MM.1S (cell line): Measurements from ENCODE around the gene TNK1.

ENCODE experiments used
- DNase-seq: peaks from one replicate; pipeline ENCODE4 v3.0.0-alpha.2; 2015
- H2AFZ ChIP-seq: fragments of 300-600 bp; sonication (generic); 2 replicates; pipeline ENCODE4 v1.6.0; 2016; ENCODE audit warnings: antibody characterized with exemption, low read length
- H3F3A ChIP-seq: fragments of 300-600 bp; sonication (generic); 2 replicates; pipeline ENCODE4 v1.6.1; 2016; ENCODE audit warnings: mild to moderate bottlenecking, antibody characterized with exemption, low read length, moderate library complexity, mixed read lengths; ENCODE audit not compliant: insufficient read depth
- H3K27ac ChIP-seq: fragments of 300-600 bp; sonication (generic); 2 replicates; pipeline ENCODE4 v1.5.1; 2016; ENCODE audit warnings: mild to moderate bottlenecking, low read length
- H3K27me3 ChIP-seq: fragments of 300-600 bp; sonication (generic); replicated peaks from 2 replicates; pipeline ENCODE4 v1.6.0; 2016; ENCODE audit warnings: low read length; ENCODE audit not compliant: insufficient read depth
- H3K36me3 ChIP-seq: fragments of 300-600 bp; sonication (generic); replicated peaks from 2 replicates; pipeline ENCODE4 v1.6.1; 2016; ENCODE audit warnings: mild to moderate bottlenecking, low read length, mixed read lengths; ENCODE audit not compliant: insufficient read depth
- H3K4me1 ChIP-seq: fragments of 300-600 bp; sonication (generic); 2 replicates; pipeline ENCODE4 v1.6.1; 2016; ENCODE audit warnings: low read length, mixed read lengths
- H3K4me2 ChIP-seq: fragments of 300-600 bp; sonication (generic); 2 replicates; pipeline ENCODE4 v1.6.0; 2016; ENCODE audit warnings: low read depth, low read length
- H3K4me3 ChIP-seq: fragments of 300-600 bp; sonication (generic); 2 replicates; pipeline ENCODE4 v1.5.1; 2016; ENCODE audit warnings: low read length, mixed read lengths
- H3K79me2 ChIP-seq: fragments of 300-600 bp; sonication (generic); 2 replicates; pipeline ENCODE4 v1.6.1; 2016; ENCODE audit warnings: mixed run types, low read length, mixed read lengths
- H3K9ac ChIP-seq: fragments of 300-600 bp; sonication (generic); 2 replicates; pipeline ENCODE4 v1.6.1; 2016; ENCODE audit warnings: low read length, mixed read lengths
- H3K9me2 ChIP-seq: fragments of 300-600 bp; sonication (generic); replicated peaks from 2 replicates; pipeline ENCODE4 v1.6.1; 2016; ENCODE audit warnings: mild to moderate bottlenecking, low read length, mixed read lengths; ENCODE audit not compliant: insufficient read depth
- H3K9me3 ChIP-seq: fragments of 300-600 bp; sonication (generic); replicated peaks from 2 replicates; pipeline ENCODE4 v1.6.1; 2016; ENCODE audit warnings: mild to moderate bottlenecking, low read length, mixed read lengths; ENCODE audit not compliant: insufficient read depth
- H4K20me1 ChIP-seq: fragments of 300-600 bp; sonication (generic); 2 replicates; pipeline ENCODE4 v1.6.1; 2016; ENCODE audit warnings: mild to moderate bottlenecking, low read length, moderate library complexity, mixed read lengths; ENCODE audit not compliant: insufficient read depth
- CTCF ChIP-seq: fragments of 300-600 bp; sonication (generic); IDR thresholded peaks from 2 replicates; pipeline ENCODE4 v1.5.1; 2016; ENCODE audit warnings: antibody characterized with exemption, low read length, mixed read lengths
- EZH2 ChIP-seq: fragments of 300-600 bp; sonication (generic); optimal IDR thresholded peaks from 2 replicates; pipeline ENCODE3; 2017; ENCODE audit warnings: low read depth, mild to moderate bottlenecking, antibody characterized with exemption, low read length, mixed read lengths
- EZH2phosphoT487 ChIP-seq: fragments of 300-600 bp; sonication (generic); IDR thresholded peaks from 2 replicates; pipeline ENCODE4 v1.6.1; 2018; ENCODE audit warnings: antibody characterized with exemption, low read length

The TNK1 gene

GRCh38 chr17:7410634-7411426 is 29.9 kb downstream of the TNK1 start:
- TF ChIP-seq EZH2phosphoT487 (no peak), CTCF (no peak), EZH2 (no peak)
- no peak overlapping the region for H3K27ac ChIP-seq
- no peaks in the 10 kb centered on the region for H3K36me3 ChIP-seq
- H3K9me2 ChIP-seq = no peaks in the 10 kb centered on the region
- DNase-seq = no peak
- no peak overlapping the region for H2AFZ ChIP-seq
- H3K4me2 ChIP-seq = no peak overlapping the region
- H3K27me3 ChIP-seq = peaks cover 88% of the 10 kb centered on the region
- no peaks in the 10 kb centered on the region for H3K9me3 ChIP-seq
- no peaks in the 10 kb centered on the region for H4K20me1 ChIP-seq
- no peaks in the 10 kb centered on the region; the same call in 1 of the 2 replicates for H3K4me1 ChIP-seq
- H3F3A ChIP-seq = no peaks in the 10 kb centered on the region
- H3K9ac ChIP-seq = no peak overlapping the region
- H3K4me3 ChIP-seq = no peak overlapping the region
- H3K79me2 ChIP-seq = no peaks in the 10 kb centered on the region

DNA sequence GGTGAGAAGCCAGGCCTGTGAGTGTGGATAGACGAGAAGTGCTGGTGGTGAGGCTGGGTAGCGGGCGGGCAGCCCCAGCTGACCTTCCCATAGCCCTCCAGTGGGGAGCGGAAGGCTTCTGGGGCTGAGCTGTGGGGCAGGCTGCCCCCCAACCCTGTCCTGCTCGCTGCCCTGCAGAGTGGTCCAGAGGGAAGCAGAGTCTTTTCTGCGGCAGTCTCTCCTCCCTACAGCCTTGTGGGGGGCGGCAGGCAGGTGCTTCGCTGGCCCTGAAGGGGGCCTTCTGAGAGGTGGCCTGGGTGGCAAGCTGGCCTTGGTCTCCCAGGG is 30.5 kb downstream of the TNK1 start:
- TF ChIP-seq CTCF = no peak
- no peak for TF ChIP-seq EZH2phosphoT487
- no peak for TF ChIP-seq EZH2
- no peak for DNase-seq
- Histone ChIP-seq H3K79me2 (no peaks in the 10 kb centered on the region), H2AFZ (no peak overlapping the region), H3K4me2 (no peak overlapping the region), H3K4me3 (no peak overlapping the region), H4K20me1 (no peaks in the 10 kb centered on the region), H3K9ac (no peak overlapping the region), H3K9me3 (no peaks in the 10 kb centered on the region), H3K27ac (no peak overlapping the region), H3K9me2 (no peaks in the 10 kb centered on the region), H3F3A (no peaks in the 10 kb centered on the region), H3K27me3 (peaks cover 88% of the 10 kb centered on the region), H3K36me3 (no peaks in the 10 kb centered on the region), H3K4me1 (no peaks in the 10 kb centered on the region)

DNA sequence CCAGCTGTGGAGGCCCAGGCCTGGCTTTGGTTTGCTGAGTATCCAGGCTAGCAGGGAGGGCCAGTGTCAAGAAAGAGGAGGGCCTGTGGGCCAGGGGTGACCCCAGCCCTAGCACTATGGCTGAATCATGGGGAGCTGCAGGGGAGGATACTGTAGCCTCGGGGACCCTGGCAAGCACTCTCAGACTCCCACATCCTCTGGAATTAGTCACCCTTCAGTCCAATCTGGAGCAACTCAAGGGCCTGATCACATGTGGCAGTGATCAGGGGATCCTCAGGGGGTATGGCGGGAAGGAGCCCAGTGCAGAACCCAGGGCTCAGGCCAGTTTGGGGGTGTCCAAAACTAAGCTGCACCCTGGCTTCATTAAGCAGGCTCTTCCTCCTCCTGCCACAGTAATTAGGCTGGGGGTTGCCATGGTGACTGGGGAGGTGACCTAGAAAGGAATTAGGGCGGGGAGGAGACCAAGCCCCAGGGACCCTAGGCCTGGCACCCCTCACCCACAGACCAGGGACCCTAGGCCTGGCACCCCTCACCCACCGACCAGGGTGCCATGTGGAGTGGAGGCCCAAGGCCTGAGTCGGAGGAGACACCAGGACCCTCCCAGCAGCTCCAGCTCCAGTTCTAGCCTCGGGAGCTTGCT is 32.6 kb downstream of the TNK1 start:
- Histone ChIP-seq H3K4me2 (no peak overlapping the region), H3K9me2 (no peaks in the 10 kb centered on the region), H3K36me3 (no peaks in the 10 kb centered on the region), H3K79me2 (no peaks in the 10 kb centered on the region), H3F3A (no peaks in the 10 kb centered on the region), H3K27me3 (peaks cover 96% of the 10 kb centered on the region), H3K9me3 (no peaks in the 10 kb centered on the region), H4K20me1 (no peaks in the 10 kb centered on the region), H3K4me3 (no peak overlapping the region), H3K4me1 (no peaks in the 10 kb centered on the region), H3K9ac (no peak overlapping the region), H3K27ac (no peak overlapping the region), H2AFZ (no peak overlapping the region)
- no peak for DNase-seq
- no peak for TF ChIP-seq CTCF
- TF ChIP-seq EZH2 = no peak
- no peak for TF ChIP-seq EZH2phosphoT487
